Activated CD4-positive, alpha-beta memory T cell treated with anti-CD3 and anti-CD28 coated beads, Interleukin-2, amount 10 ng/mL, durations not matched to agents 7 days and 5 days (primary cell): ENCODE results near the gene WTAP. TPM values are rescaled to one million over a fixed set of nuclear protein-coding genes. Genes with fewer than 3 reads are reported as not detected.
"Not testable (repeated sequence)": the region's sequence is repeated elsewhere in the genome, so short reads cannot be mapped to it uniquely, and the experiment has no call there.

Source experiments
- CTCF ChIA-PET: fragments of 350-600 bp; sonication (Branson Sonifier 250); formaldehyde crosslinking; loops from one replicate; lab custom pipeline; 2021; ENCODE audit warnings: antibody characterized with exemption, inconsistent platforms; lab: Charles Lee
- POLR2A ChIA-PET: fragments of 350-600 bp; sonication (Branson Sonifier 250); formaldehyde crosslinking; loops from one replicate; lab custom pipeline; 2021; ENCODE audit warnings: antibody characterized with exemption; lab: Charles Lee
- DNase-seq: peaks from one replicate; pipeline ENCODE4 v3.0.0-alpha.2; 2020
- H3K27ac Mint-ChIP-seq: one replicate; pipeline ENCODE4 v1.8.0; 2021; ENCODE audit warnings: mild to moderate bottlenecking, mixed read lengths
- H3K27me3 Mint-ChIP-seq: one replicate; pipeline ENCODE4 v1.8.0; 2021; ENCODE audit warnings: mixed read lengths
- H3K36me3 Mint-ChIP-seq: one replicate; pipeline ENCODE4 v1.8.0; 2021; ENCODE audit warnings: low read depth, mixed read lengths
- H3K4me1 Mint-ChIP-seq: one replicate; pipeline ENCODE4 v1.8.0; 2021; ENCODE audit warnings: mixed read lengths
- H3K4me3 Mint-ChIP-seq: one replicate; pipeline ENCODE4 v1.8.0; 2021; ENCODE audit warnings: mild to moderate bottlenecking, mixed read lengths
- H3K9me3 Mint-ChIP-seq: one replicate; pipeline ENCODE4 v1.8.0; 2021; ENCODE audit warnings: mixed read lengths
- total RNA-seq, 2 experiments: library from RNA; stranded (reverse); gene quantifications; one replicate each; pipeline ENCODE4 v1.2.3, GENCODE V29; 2021

WTAP gene
- total RNA-seq, 2 experiments from 2014 or later: 124 TPM

- H3K4me1 Mint-ChIP-seq: peaks cover 38% of the 10 kb centered on the region
- H3K27me3 Mint-ChIP-seq: no peaks in the 10 kb centered on the region
- ChIA-PET CTCF (interaction anchor here (1.0 kb wide), 1 partner anchor 22 kb away, joined by 4 read pairs; no protein-coding TSS in a partner anchor), POLR2A (interaction anchor here (1.3 to 9.5 kb wide), 2 partner anchors 31 to 93 kb away, joined by 4 to 186 read pairs; partner anchors contain the start of gene WTAP)
- H3K36me3 Mint-ChIP-seq: peaks cover 12% of the 10 kb centered on the region
- no peak overlapping the region for H3K27ac Mint-ChIP-seq
- H3K9me3 Mint-ChIP-seq: no peaks in the 10 kb centered on the region
- DNase-seq: no peak
- no peak overlapping the region for H3K4me3 Mint-ChIP-seq
These were observed 31.3 kb upstream of the WTAP start for GRCh38 chr6:159695984-159696383.

GRCh38 chr6:159700970-159701369, 26.3 kb upstream of the WTAP start:
- Mint-ChIP-seq H3K4me3 (no peak overlapping the region), H3K27ac (no peak overlapping the region), H3K9me3 (no peaks in the 10 kb centered on the region), H3K36me3 (peaks cover 3% of the 10 kb centered on the region), H3K27me3 (no peaks in the 10 kb centered on the region), H3K4me1 (peaks cover 8% of the 10 kb centered on the region)
- DNase-seq: no peak
- ChIA-PET CTCF (interaction anchor here (1.0 to 1.2 kb wide), 2 partner anchors 19 to 22 kb away, joined by 3 to 4 read pairs; no protein-coding TSS in a partner anchor), POLR2A (interaction anchor here (1.0 to 1.4 kb wide), 2 partner anchors 9 to 26 kb away, joined by 3 to 5 read pairs; partner anchors contain the start of gene WTAP)

DNA sequence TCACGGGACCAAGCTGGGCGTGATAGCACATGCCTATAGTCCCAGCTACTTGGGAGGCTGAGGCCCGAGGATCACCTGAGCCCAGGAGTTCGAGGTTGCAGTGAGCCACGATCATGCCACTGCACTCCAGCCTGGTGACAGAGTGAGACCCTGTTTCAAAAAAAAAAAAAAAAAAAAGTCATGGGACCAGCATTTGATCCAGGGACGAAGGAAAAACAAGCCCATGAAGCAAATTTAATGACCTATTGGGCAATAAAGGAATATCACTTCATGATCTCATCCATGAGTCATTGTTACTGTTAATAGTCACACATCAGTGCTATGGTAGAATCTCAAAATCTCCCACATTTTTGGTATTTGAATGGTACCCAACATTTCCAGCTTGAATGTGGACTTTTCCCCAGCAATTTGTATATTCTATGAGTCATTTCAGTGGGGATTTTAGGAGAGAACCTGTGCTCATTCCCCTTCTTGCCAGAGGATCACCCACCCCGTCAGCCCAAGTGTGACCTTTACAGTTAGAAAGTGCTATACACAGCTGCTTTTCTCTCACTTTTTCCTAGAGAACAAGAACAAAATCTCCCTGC, 25.8 kb upstream of the WTAP start:
- CTCF ChIA-PET: interaction anchor here (1.0 to 1.2 kb wide), 2 partner anchors 19 to 21 kb away, joined by 3 to 4 read pairs; no protein-coding TSS in a partner anchor
- Mint-ChIP-seq H3K27ac (no peak overlapping the region), H3K4me1 (peaks cover 8% of the 10 kb centered on the region), H3K4me3 (no peak overlapping the region), H3K27me3 (no peaks in the 10 kb centered on the region), H3K9me3 (no peaks in the 10 kb centered on the region), H3K36me3 (peaks cover 6% of the 10 kb centered on the region)
- no peak for DNase-seq
- POLR2A ChIA-PET: interaction anchor here (1.0 to 1.4 kb wide), 3 partner anchors 9 to 28 kb away, joined by 3 to 5 read pairs (median 3); partner anchors contain the start of gene WTAP

- H3K27me3 Mint-ChIP-seq: peaks cover 12% of the 10 kb centered on the region
- DNase-seq, H3K36me3 Mint-ChIP-seq, H3K9me3 Mint-ChIP-seq, CTCF ChIA-PET, H3K27ac Mint-ChIP-seq, H3K4me3 Mint-ChIP-seq, H3K4me1 Mint-ChIP-seq: not testable (repeated sequence)
- POLR2A ChIA-PET: interaction anchor here (1.2 kb wide), 1 partner anchor 18 kb away, joined by 4 read pairs; no protein-coding TSS in a partner anchor
These were observed 16.7 kb upstream of the WTAP start for GRCh38 chr6:159710603-159711002.

DNA sequence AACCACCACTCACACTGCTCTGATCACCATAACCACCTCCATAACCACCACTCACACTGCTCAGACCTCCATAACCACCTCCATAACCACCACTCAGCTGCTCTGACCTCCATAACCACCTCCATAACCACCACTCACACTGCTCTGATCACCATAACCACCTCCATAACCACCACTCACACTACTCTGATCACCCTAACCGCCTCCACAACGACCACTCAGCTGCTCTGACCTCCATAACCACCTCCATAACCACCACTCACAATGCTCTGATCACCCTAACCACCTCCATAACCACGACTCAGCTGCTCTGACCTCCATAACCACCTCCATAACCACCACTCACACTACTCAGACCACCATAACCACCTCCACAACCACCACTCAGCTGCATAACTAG, 14.9 kb upstream of the WTAP start:
- H3K9me3 Mint-ChIP-seq, H3K27ac Mint-ChIP-seq, H3K27me3 Mint-ChIP-seq, H3K4me3 Mint-ChIP-seq, H3K36me3 Mint-ChIP-seq, CTCF ChIA-PET, DNase-seq: not testable (repeated sequence)
- peaks cover 10% of the 10 kb centered on the region for H3K4me1 Mint-ChIP-seq
- POLR2A ChIA-PET: interaction anchor here (1.8 kb wide), 1 partner anchor 14 kb away, joined by 6 read pairs; no protein-coding TSS in a partner anchor

- H3K27ac Mint-ChIP-seq: no peak overlapping the region
- H3K9me3 Mint-ChIP-seq: peaks cover 2% of the 10 kb centered on the region
- peaks cover 10% of the 10 kb centered on the region for H3K4me1 Mint-ChIP-seq
- peaks cover 9% of the 10 kb centered on the region for H3K36me3 Mint-ChIP-seq
- H3K27me3 Mint-ChIP-seq: peaks cover 2% of the 10 kb centered on the region
- no peak for DNase-seq
- no peak overlapping the region for H3K4me3 Mint-ChIP-seq
- CTCF ChIA-PET: no interaction called here
- POLR2A ChIA-PET: interaction anchor here (1.8 kb wide), 1 partner anchor 12 kb away, joined by 6 read pairs; no protein-coding TSS in a partner anchor
These were observed 13.3 kb upstream of the WTAP start for GRCh38 chr6:159713984-159714383.

DNA sequence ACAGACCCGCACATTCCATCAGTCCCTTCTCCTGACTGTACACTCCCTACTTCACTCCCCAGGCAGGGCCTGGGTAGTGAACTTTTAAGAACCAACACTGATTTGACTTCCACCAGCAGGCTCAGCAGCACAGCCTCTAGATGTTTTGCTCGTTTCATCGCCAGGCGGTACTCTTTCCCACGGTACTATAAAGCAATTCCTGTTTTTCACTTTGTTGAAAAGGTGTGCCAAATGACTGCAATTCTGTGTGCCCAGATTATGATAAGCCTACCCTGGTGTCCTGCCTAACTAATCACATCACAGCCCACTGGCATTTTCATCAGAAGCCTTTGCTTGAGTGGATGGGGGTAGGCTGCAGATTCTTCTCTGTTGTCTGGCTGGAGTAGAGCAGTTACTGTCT, 12.9 kb upstream of the WTAP start:
- no peak overlapping the region for H3K4me3 Mint-ChIP-seq
- H3K9me3 Mint-ChIP-seq: peaks cover under 1% of the 10 kb centered on the region
- DNase-seq: no peak
- ChIA-PET CTCF (no interaction called here), POLR2A (no interaction called here)
- no peak overlapping the region for H3K27ac Mint-ChIP-seq
- peaks cover 10% of the 10 kb centered on the region for H3K4me1 Mint-ChIP-seq
- H3K36me3 Mint-ChIP-seq: peaks cover 7% of the 10 kb centered on the region
- peaks cover under 1% of the 10 kb centered on the region for H3K27me3 Mint-ChIP-seq

DNA sequence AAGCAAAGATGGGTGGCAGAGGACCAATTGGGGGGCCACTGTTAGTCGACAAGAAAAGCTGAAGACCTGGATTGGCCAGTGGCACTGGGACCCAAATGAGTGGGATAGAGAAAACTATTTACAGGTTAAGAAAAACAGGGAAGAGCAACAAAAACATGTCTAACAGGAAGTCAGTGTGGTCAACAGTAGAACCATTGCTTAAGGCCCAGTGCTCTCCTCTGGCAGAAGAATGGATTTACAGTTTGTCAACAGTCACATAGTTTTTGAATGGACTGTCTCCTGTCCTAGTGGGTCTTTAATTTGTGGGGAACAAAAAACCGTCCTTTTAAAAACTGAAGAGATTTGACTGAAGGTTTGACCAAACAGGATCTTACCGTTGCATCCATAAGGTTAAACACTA, 12.1 kb upstream of the WTAP start:
- no peaks in the 10 kb centered on the region for H3K9me3 Mint-ChIP-seq
- POLR2A ChIA-PET: no interaction called here
- CTCF ChIA-PET: no interaction called here
- peaks cover 10% of the 10 kb centered on the region for H3K4me1 Mint-ChIP-seq
- H3K36me3 Mint-ChIP-seq: peaks cover 3% of the 10 kb centered on the region
- H3K4me3 Mint-ChIP-seq: no peak overlapping the region
- no peak overlapping the region for H3K27ac Mint-ChIP-seq
- H3K27me3 Mint-ChIP-seq: no peaks in the 10 kb centered on the region
- no peak for DNase-seq

DNA sequence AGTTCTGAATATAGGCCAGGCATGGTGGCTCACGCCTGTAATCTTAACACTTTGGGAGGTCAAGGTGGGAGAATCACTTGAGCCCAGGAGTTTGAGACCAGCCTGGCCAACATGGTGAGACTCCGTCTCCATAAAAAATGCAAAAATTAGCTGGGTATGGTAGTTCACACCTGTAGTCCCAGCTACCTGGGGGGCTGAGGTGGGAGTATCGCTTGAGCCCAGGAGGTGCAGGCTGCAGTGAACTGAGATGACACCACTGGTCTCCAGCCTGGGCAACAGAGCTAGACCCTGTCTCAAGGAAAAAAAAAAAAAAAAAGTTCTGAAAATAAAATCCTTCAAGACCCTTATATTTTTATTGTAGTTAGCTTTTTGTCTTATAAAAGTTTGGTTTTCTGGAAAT, 11.7 kb upstream of the WTAP start:
- no peaks in the 10 kb centered on the region for H3K9me3 Mint-ChIP-seq
- no peaks in the 10 kb centered on the region for H3K27me3 Mint-ChIP-seq
- POLR2A ChIA-PET: interaction anchor here (0.6 kb wide), 1 partner anchor 28 kb away, joined by 3 read pairs; no protein-coding TSS in a partner anchor
- DNase-seq: no peak
- CTCF ChIA-PET: interaction anchor here (0.6 kb wide), 1 partner anchor 17 kb away, joined by 4 read pairs; no protein-coding TSS in a partner anchor
- H3K27ac Mint-ChIP-seq: no peak overlapping the region
- H3K4me1 Mint-ChIP-seq: peaks cover 10% of the 10 kb centered on the region
- H3K4me3 Mint-ChIP-seq: no peak overlapping the region
- H3K36me3 Mint-ChIP-seq: peaks cover 3% of the 10 kb centered on the region

DNA sequence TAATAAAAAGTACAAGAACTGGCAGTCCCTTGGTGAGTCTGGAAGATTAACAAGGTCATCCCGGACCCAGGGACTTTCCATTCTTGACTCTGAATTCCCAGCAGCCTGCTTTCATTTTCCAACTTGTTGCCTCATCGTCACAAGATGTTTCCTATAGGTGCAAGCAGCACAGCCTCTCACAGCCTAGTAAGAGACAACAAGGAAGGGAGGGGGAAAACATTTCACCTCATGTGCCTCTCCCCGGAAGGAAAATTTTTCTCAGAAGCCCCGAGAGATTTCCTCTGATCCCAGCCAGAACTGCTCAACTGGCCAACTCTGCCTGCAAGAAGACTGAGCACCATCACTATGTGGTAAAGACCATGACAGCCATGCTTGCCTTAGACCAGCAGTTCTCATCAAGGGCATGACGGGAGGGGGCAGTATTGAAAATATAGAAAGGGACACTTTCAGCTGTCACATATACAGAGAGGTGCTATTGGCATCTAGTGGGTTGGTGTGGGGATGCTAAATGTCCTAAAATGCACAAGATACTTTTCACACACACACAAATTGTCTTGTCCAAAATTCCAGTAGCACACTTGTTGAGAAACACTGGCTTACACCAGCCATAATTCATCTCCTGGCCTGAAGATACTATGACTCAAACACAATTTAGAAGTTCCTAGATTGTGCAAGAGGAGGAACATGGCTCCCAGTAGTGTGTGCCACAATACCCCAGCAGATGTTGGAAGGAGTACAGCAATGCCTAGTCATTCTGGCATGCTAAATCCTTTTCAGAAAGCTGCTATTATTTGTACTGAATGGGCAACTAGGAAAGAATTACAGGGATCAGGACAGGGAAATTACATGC, 10.8 kb upstream of the WTAP start:
- DNase-seq: no peak
- Mint-ChIP-seq H3K36me3 (peaks cover 3% of the 10 kb centered on the region), H3K4me3 (no peak overlapping the region), H3K27ac (no peak overlapping the region), H3K27me3 (no peaks in the 10 kb centered on the region), H3K9me3 (no peaks in the 10 kb centered on the region), H3K4me1 (peaks cover 10% of the 10 kb centered on the region)
- POLR2A ChIA-PET: interaction anchor here (0.6 kb wide), 1 partner anchor 27 kb away, joined by 3 read pairs; no protein-coding TSS in a partner anchor
- CTCF ChIA-PET: interaction anchor here (0.6 to 1.1 kb wide), 3 partner anchors 10 to 18 kb away, joined by 3 to 5 read pairs (median 4); partner anchors contain the start of gene WTAP

- no peak overlapping the region for H3K27ac Mint-ChIP-seq
- H3K4me3 Mint-ChIP-seq: no peak overlapping the region
- CTCF ChIA-PET: interaction anchor here (0.7 to 1.2 kb wide), 6 partner anchors 8 to 237 kb away, joined by 3 to 4 read pairs (median 3); partner anchors contain the start of gene WTAP
- POLR2A ChIA-PET: no interaction called here
- H3K9me3 Mint-ChIP-seq: peaks cover 11% of the 10 kb centered on the region
- H3K36me3 Mint-ChIP-seq: peaks cover 16% of the 10 kb centered on the region
- no peaks in the 10 kb centered on the region for H3K27me3 Mint-ChIP-seq
- peaks cover 19% of the 10 kb centered on the region for H3K4me1 Mint-ChIP-seq
- DNase-seq: no peak
These were observed 8.7 kb upstream of the WTAP start for GRCh38 chr6:159718634-159719033.

GRCh38 chr6:159719287-159719686, 8.0 kb upstream of the WTAP start:
- Mint-ChIP-seq H3K4me1 (peaks cover 22% of the 10 kb centered on the region), H3K27me3 (no peaks in the 10 kb centered on the region), H3K9me3 (peaks cover 11% of the 10 kb centered on the region), H3K36me3 (peaks cover 23% of the 10 kb centered on the region), H3K4me3 (no peak overlapping the region), H3K27ac (no peak overlapping the region)
- ChIA-PET POLR2A (no interaction called here), CTCF (interaction anchor here (0.7 to 1.8 kb wide), 5 partner anchors 20 to 236 kb away, joined by 3 to 8 read pairs (median 3); partner anchors contain the start of gene SOD2)
- DNase-seq: no peak
